Measurements from ENCODE around the gene MYL1. TPM values are rescaled to one million over a fixed set of nuclear protein-coding genes. Genes with fewer than 3 reads are reported as not detected.

Gene MYL1
- total RNA-seq, 5 donors from 2014 or later (not counting 1 experiment from before 2014, with no cell fraction given) = not detected

- ATAC-seq (replicated peaks in 1 of 4) (no peak), DNase-seq (no peak)
- Mint-ChIP-seq H3K36me3 (no peaks in the 10 kb centered on the region), H3K27ac (no peak overlapping the region), H3K27me3 (peaks cover 0 to 1% of the 10 kb centered on the region in 2 donors), H3K9me3 (no peaks in the 10 kb centered on the region), H3K4me3 (no peak overlapping the region), H3K4me1 (no peaks in the 10 kb centered on the region)
- POLR2A ChIA-PET = no interaction called here
- WGBS (ENCODE audit: insufficient coverage) = 81% methylated on average over 2 of the region's 3 CpGs
- Histone ChIP-seq H3K36me3 (ENCODE audit: control insufficient read depth in 2 of 2, extremely low read depth in 1 of 2, insufficient read depth in 1 of 2, low read length in 1 of 2) (no peaks in the 10 kb centered on the region), H3K27me3 (replicated peaks in 1 of 2; ENCODE audit: control insufficient read depth in 2 of 2, extremely low read depth in 1 of 2, insufficient read depth in 2 of 2, low read length in 1 of 2) (no peaks in the 10 kb centered on the region), H3K4me3 (ENCODE audit: control insufficient read depth in 1 of 2, extremely low read depth in 1 of 2, low read length in 1 of 2) (no peak overlapping the region), H3K27ac (ENCODE audit: low read length) (no peak overlapping the region), H3K4me1 (ENCODE audit: control insufficient read depth in 1 of 2, extremely low read depth in 1 of 2, insufficient read depth in 2 of 2, low read length in 2 of 2) (no peaks in the 10 kb centered on the region), H3K9me3 (no peaks in the 10 kb centered on the region)
- CTCF ChIA-PET = no interaction called here
These were observed 11.5 kb downstream of the MYL1 start for GRCh38 chr2:210303498-210303897.

- ChIA-PET POLR2A (no interaction called here), CTCF (no interaction called here)
- no peak overlapping the region for H3K4me3 Mint-ChIP-seq
- H3K9me3 Mint-ChIP-seq = no peaks in the 10 kb centered on the region
- no peak overlapping the region for H3K27ac Mint-ChIP-seq
- H3K4me1 Mint-ChIP-seq = no peaks in the 10 kb centered on the region
- ATAC-seq (replicated peaks in 1 of 4) (no peak), DNase-seq (no peak)
- Histone ChIP-seq H3K27ac (ENCODE audit: low read length) (no peak overlapping the region), H3K36me3 (ENCODE audit: control insufficient read depth in 2 of 2, extremely low read depth in 1 of 2, insufficient read depth in 1 of 2, low read length in 1 of 2) (no peaks in the 10 kb centered on the region), H3K27me3 (replicated peaks in 1 of 2; ENCODE audit: control insufficient read depth in 2 of 2, extremely low read depth in 1 of 2, insufficient read depth in 2 of 2, low read length in 1 of 2) (no peaks in the 10 kb centered on the region), H3K9me3 (no peaks in the 10 kb centered on the region), H3K4me3 (ENCODE audit: control insufficient read depth in 1 of 2, extremely low read depth in 1 of 2, low read length in 1 of 2) (no peak overlapping the region), H3K4me1 (ENCODE audit: control insufficient read depth in 1 of 2, extremely low read depth in 1 of 2, insufficient read depth in 2 of 2, low read length in 2 of 2) (no peaks in the 10 kb centered on the region)
- peaks cover 0 to 1% of the 10 kb centered on the region in 2 donors for H3K27me3 Mint-ChIP-seq
- H3K36me3 Mint-ChIP-seq = no peaks in the 10 kb centered on the region
- WGBS (ENCODE audit: insufficient coverage) = 0% methylated on average over 1 of the region's 3 CpGs
These were observed 12.6 kb downstream of the MYL1 start for GRCh38 chr2:210302326-210302725.

- Histone ChIP-seq H3K4me1 (ENCODE audit: control insufficient read depth in 1 of 2, extremely low read depth in 1 of 2, insufficient read depth in 2 of 2, low read length in 2 of 2) (no peaks in the 10 kb centered on the region), H3K9me3 (no peaks in the 10 kb centered on the region), H3K27ac (ENCODE audit: low read length) (no peak overlapping the region), H3K27me3 (replicated peaks in 1 of 2; ENCODE audit: control insufficient read depth in 2 of 2, extremely low read depth in 1 of 2, insufficient read depth in 2 of 2, low read length in 1 of 2) (no peaks in the 10 kb centered on the region), H3K4me3 (ENCODE audit: control insufficient read depth in 1 of 2, extremely low read depth in 1 of 2, low read length in 1 of 2) (no peak overlapping the region), H3K36me3 (ENCODE audit: control insufficient read depth in 2 of 2, extremely low read depth in 1 of 2, insufficient read depth in 1 of 2, low read length in 1 of 2) (no peaks in the 10 kb centered on the region)
- WGBS (ENCODE audit: insufficient coverage) = 50% methylated on average over 1 of the region's 3 CpGs
- Mint-ChIP-seq H3K4me1 (no peaks in the 10 kb centered on the region), H3K4me3 (no peak overlapping the region), H3K9me3 (no peaks in the 10 kb centered on the region), H3K27me3 (no peaks in the 10 kb centered on the region), H3K27ac (no peak overlapping the region), H3K36me3 (no peaks in the 10 kb centered on the region)
- POLR2A ChIA-PET = no interaction called here
- no peak for ATAC-seq (replicated peaks in 1 of 4)
- no peak for DNase-seq
- CTCF ChIA-PET = no interaction called here
These were observed 15.1 kb downstream of the MYL1 start for GRCh38 chr2:210299866-210300373.

- ChIA-PET POLR2A (no interaction called here), CTCF (no interaction called here)
- H3K27ac ChIP-seq (ENCODE audit: low read length) = no peak overlapping the region
- H3K4me3 Mint-ChIP-seq = no peak overlapping the region
- H3K27ac Mint-ChIP-seq = no peak overlapping the region
- no peaks in the 10 kb centered on the region for H3K4me1 Mint-ChIP-seq
- no CpG with 5 or more reads among the region's 2 CpGs for whole genome bisulfite sequencing (ENCODE audit: insufficient coverage)
- peaks cover 0 to 6% of the 10 kb centered on the region in 2 experiments for H3K27me3 ChIP-seq (replicated peaks in 1 of 2; ENCODE audit: control insufficient read depth in 2 of 2, extremely low read depth in 1 of 2, insufficient read depth in 2 of 2, low read length in 1 of 2)
- peaks cover 0 to 1% of the 10 kb centered on the region in 2 donors for H3K27me3 Mint-ChIP-seq
- DNase-seq = no peak
- H3K36me3 ChIP-seq (ENCODE audit: control insufficient read depth in 2 of 2, extremely low read depth in 1 of 2, insufficient read depth in 1 of 2, low read length in 1 of 2) = no peaks in the 10 kb centered on the region
- ATAC-seq (replicated peaks in 1 of 4) = no peak
- H3K4me3 ChIP-seq (ENCODE audit: control insufficient read depth in 1 of 2, extremely low read depth in 1 of 2, low read length in 1 of 2) = no peak overlapping the region
- H3K36me3 Mint-ChIP-seq = no peaks in the 10 kb centered on the region
- H3K9me3 Mint-ChIP-seq = peaks cover 3 to 8% (median 5%) of the 10 kb centered on the region in 3 donors
- H3K9me3 ChIP-seq = no peaks in the 10 kb centered on the region
- no peaks in the 10 kb centered on the region for H3K4me1 ChIP-seq (ENCODE audit: control insufficient read depth in 1 of 2, extremely low read depth in 1 of 2, insufficient read depth in 2 of 2, low read length in 2 of 2)
These were observed 26.6 kb downstream of the MYL1 start for GRCh38 chr2:210288408-210288807.

- ChIA-PET CTCF (no interaction called here), POLR2A (no interaction called here)
- H3K9me3 Mint-ChIP-seq = peaks cover 3 to 15% (median 6%) of the 10 kb centered on the region in 3 donors
- ATAC-seq (replicated peaks in 1 of 4) (no peak), DNase-seq (no peak)
- H3K4me1 Mint-ChIP-seq = no peaks in the 10 kb centered on the region
- H3K27me3 Mint-ChIP-seq = no peaks in the 10 kb centered on the region
- H3K4me3 Mint-ChIP-seq = no peak overlapping the region
- Histone ChIP-seq H3K9me3 (peaks cover 2% of the 10 kb centered on the region), H3K36me3 (ENCODE audit: control insufficient read depth in 2 of 2, extremely low read depth in 1 of 2, insufficient read depth in 1 of 2, low read length in 1 of 2) (no peaks in the 10 kb centered on the region), H3K27me3 (replicated peaks in 1 of 2; ENCODE audit: control insufficient read depth in 2 of 2, extremely low read depth in 1 of 2, insufficient read depth in 2 of 2, low read length in 1 of 2) (peaks cover 0 to 6% of the 10 kb centered on the region in 2 experiments), H3K4me1 (ENCODE audit: control insufficient read depth in 1 of 2, extremely low read depth in 1 of 2, insufficient read depth in 2 of 2, low read length in 2 of 2) (no peaks in the 10 kb centered on the region), H3K27ac (ENCODE audit: low read length) (no peak overlapping the region), H3K4me3 (ENCODE audit: control insufficient read depth in 1 of 2, extremely low read depth in 1 of 2, low read length in 1 of 2) (no peak overlapping the region)
- H3K36me3 Mint-ChIP-seq = no peaks in the 10 kb centered on the region
- H3K27ac Mint-ChIP-seq = no peak overlapping the region
These were observed 27.7 kb downstream of the MYL1 start for GRCh38 chr2:210287301-210287700.

- ChIA-PET POLR2A (no interaction called here), CTCF (interaction anchor here in 1 of 2 donors (0.6 kb wide), 1 partner anchor 109 kb away, joined by 4 read pairs; no protein-coding TSS in a partner anchor)
- no peak for ATAC-seq (replicated peaks in 1 of 4)
- Mint-ChIP-seq H3K36me3 (no peaks in the 10 kb centered on the region), H3K9me3 (peaks cover 3 to 15% (median 6%) of the 10 kb centered on the region in 3 donors), H3K4me3 (no peak overlapping the region), H3K4me1 (no peaks in the 10 kb centered on the region), H3K27ac (no peak overlapping the region), H3K27me3 (no peaks in the 10 kb centered on the region)
- Histone ChIP-seq H3K4me1 (ENCODE audit: control insufficient read depth in 1 of 2, extremely low read depth in 1 of 2, insufficient read depth in 2 of 2, low read length in 2 of 2) (no peaks in the 10 kb centered on the region), H3K4me3 (ENCODE audit: control insufficient read depth in 1 of 2, extremely low read depth in 1 of 2, low read length in 1 of 2) (no peak overlapping the region), H3K27ac (ENCODE audit: low read length) (no peak overlapping the region), H3K27me3 (replicated peaks in 1 of 2; ENCODE audit: control insufficient read depth in 2 of 2, extremely low read depth in 1 of 2, insufficient read depth in 2 of 2, low read length in 1 of 2) (peaks cover 0 to 6% of the 10 kb centered on the region in 2 experiments), H3K9me3 (peaks cover 2% of the 10 kb centered on the region), H3K36me3 (ENCODE audit: control insufficient read depth in 2 of 2, extremely low read depth in 1 of 2, insufficient read depth in 1 of 2, low read length in 1 of 2) (no peaks in the 10 kb centered on the region)
- no peak for DNase-seq
These were observed 28.8 kb downstream of the MYL1 start for GRCh38 chr2:210286123-210286680.

GRCh38 chr2:210277133-210277532, 37.8 kb downstream of the MYL1 start:
- Mint-ChIP-seq H3K9me3 (no peaks in the 10 kb centered on the region), H3K27me3 (no peaks in the 10 kb centered on the region), H3K4me1 (no peaks in the 10 kb centered on the region), H3K4me3 (no peak overlapping the region), H3K36me3 (no peaks in the 10 kb centered on the region), H3K27ac (no peak overlapping the region)
- ChIA-PET POLR2A (no interaction called here), CTCF (no interaction called here)
- DNase-seq (no peak), ATAC-seq (replicated peaks in 1 of 4) (no peak)
- no peaks in the 10 kb centered on the region for H3K4me1 ChIP-seq (ENCODE audit: control insufficient read depth in 1 of 2, extremely low read depth in 1 of 2, insufficient read depth in 2 of 2, low read length in 2 of 2)
- no peaks in the 10 kb centered on the region for H3K27me3 ChIP-seq (replicated peaks in 1 of 2; ENCODE audit: control insufficient read depth in 2 of 2, extremely low read depth in 1 of 2, insufficient read depth in 2 of 2, low read length in 1 of 2)
- no peak overlapping the region for H3K4me3 ChIP-seq (ENCODE audit: control insufficient read depth in 1 of 2, extremely low read depth in 1 of 2, low read length in 1 of 2)
- H3K36me3 ChIP-seq (ENCODE audit: control insufficient read depth in 2 of 2, extremely low read depth in 1 of 2, insufficient read depth in 1 of 2, low read length in 1 of 2) = no peaks in the 10 kb centered on the region
- no peaks in the 10 kb centered on the region for H3K9me3 ChIP-seq
- no peak overlapping the region for H3K27ac ChIP-seq (ENCODE audit: low read length)
- WGBS (ENCODE audit: insufficient coverage) = 63% methylated on average over 1 of the region's 1 CpG
